Prostate gland (tissue), 2 donors: ENCODE data around the gene CTNND2. TPM values are rescaled to one million over a fixed set of nuclear protein-coding genes. Genes with fewer than 3 reads are reported as not detected.

ENCODE experiments used
- DNase-seq: peaks from one replicate; pipeline ENCODE4 v3.0.0-alpha.2; 2019; ENCODE audit warnings: low spot score
- H3K27ac ChIP-seq, 2 donors: fragments of 200-600 bp; sonication (generic); 2 replicates each; pipeline ENCODE4 v1.5.1; 2017 to 2019
- H3K27me3 ChIP-seq: fragments of 200-600 bp; sonication (generic); replicated peaks from 2 replicates; pipeline ENCODE4 v1.5.1; 2019; ENCODE audit not compliant: insufficient read depth
- H3K36me3 ChIP-seq, 2 donors: fragments of 200-600 bp; sonication (generic); 1 replicate in 1 of 2; 2 replicates in 1 of 2; pipeline versions ENCODE4 v1.5.1 to v1.8.1; 2017 to 2019
- H3K4me1 ChIP-seq: fragments of 200-600 bp; sonication (generic); replicated peaks from 2 replicates; pipeline ENCODE4 v1.5.1; 2019
- H3K4me3 ChIP-seq, 2 donors: fragments of 200-600 bp; sonication (generic); 2 replicates each; pipeline ENCODE4 v1.5.1; 2017 to 2019
- H3K9me3 ChIP-seq: fragments of 200-600 bp; sonication (generic); 2 replicates; pipeline ENCODE4 v1.5.1; 2017
- POLR2A ChIP-seq: fragments of 450-650 bp; IDR thresholded peaks from one replicate; pipeline ENCODE4 v1.6.1; 2016; ENCODE audit warnings: antibody characterized with exemption, mild to moderate bottlenecking
- POLR2AphosphoS5 ChIP-seq: sonication (generic); formaldehyde crosslinking; IDR thresholded peaks from one replicate; pipeline ENCODE4 v1.6.1; 2017; ENCODE audit warnings: antibody characterized with exemption
- WGBS: methylation state at CpG from one replicate; pipeline ENCODE4 v1.1.5; 2018; 5-methylcytosine and 5-hydroxymethylcytosine counted together
- intact Hi-C: fragments of 100-400 bp; cut with DNase I; formaldehyde crosslinking; loops from one replicate; pipeline ENCODE4 v1.14.2; 2022
- total RNA-seq, 2 donors: library from RNA; depleted of rRNA; stranded (reverse); fragments of >200 nt; gene quantifications; one replicate each; pipeline ENCODE4 v1.1.0, GENCODE V29; 2016
- TF ChIP-seq, protein P1 (sequence below), 4 experiments: fragments of 200-600 bp in 2 of 4; fragments of 450-650 bp in 2 of 4; sonication (generic) in 2 of 4; IDR thresholded peaks; 1 replicate in 3 of 4; 2 replicates in 1 of 4; pipeline ENCODE4 v1.5.1; 2016 to 2019; ENCODE audit warnings: antibody characterized with exemption in 4 of 4, mild to moderate bottlenecking in 2 of 4, moderate library complexity in 2 of 4

Gene CTNND2
- total RNA-seq, 2 donors from 2014 or later = 5.5 to 11.2 TPM

DNA sequence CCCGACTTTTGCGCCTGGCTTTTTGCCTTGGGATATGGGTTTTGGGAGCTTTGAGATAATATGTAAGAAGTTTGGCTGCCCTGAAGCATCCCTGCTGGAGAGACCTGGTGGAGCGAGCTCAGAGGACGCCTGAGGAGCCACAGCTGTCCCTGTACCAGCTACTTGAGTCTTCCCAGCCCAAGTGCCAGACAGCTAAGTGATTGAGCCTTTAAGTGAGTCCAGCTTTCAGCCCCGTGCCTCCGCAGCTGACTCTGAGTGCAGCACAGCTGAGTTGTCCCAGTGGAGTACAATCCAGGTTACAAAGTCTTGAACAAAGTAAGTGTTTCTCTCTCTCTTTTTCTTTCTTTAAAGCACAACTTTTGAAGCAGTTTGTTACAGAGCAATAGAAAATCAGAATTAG, 939.4 kb downstream of the CTNND2 start:
- no peak for DNase-seq
- no peaks in the 10 kb centered on the region for H3K9me3 ChIP-seq
- H3K27me3 ChIP-seq = no peaks in the 10 kb centered on the region
- H3K27ac ChIP-seq = no peak overlapping the region
- no peaks in the 10 kb centered on the region for H3K36me3 ChIP-seq
- H3K4me3 ChIP-seq = no peak overlapping the region
- H3K4me1 ChIP-seq = no peaks in the 10 kb centered on the region
- intact Hi-C loops = no loop called here
- TF ChIP-seq POLR2A (no peak), POLR2AphosphoS5 (no peak)
- TF ChIP-seq, protein P1, sequence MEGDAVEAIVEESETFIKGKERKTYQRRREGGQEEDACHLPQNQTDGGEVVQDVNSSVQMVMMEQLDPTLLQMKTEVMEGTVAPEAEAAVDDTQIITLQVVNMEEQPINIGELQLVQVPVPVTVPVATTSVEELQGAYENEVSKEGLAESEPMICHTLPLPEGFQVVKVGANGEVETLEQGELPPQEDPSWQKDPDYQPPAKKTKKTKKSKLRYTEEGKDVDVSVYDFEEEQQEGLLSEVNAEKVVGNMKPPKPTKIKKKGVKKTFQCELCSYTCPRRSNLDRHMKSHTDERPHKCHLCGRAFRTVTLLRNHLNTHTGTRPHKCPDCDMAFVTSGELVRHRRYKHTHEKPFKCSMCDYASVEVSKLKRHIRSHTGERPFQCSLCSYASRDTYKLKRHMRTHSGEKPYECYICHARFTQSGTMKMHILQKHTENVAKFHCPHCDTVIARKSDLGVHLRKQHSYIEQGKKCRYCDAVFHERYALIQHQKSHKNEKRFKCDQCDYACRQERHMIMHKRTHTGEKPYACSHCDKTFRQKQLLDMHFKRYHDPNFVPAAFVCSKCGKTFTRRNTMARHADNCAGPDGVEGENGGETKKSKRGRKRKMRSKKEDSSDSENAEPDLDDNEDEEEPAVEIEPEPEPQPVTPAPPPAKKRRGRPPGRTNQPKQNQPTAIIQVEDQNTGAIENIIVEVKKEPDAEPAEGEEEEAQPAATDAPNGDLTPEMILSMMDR (IDR thresholded peaks at IDR 0.05) = no peak
- 62% methylated on average over 6 of the region's 6 CpGs for WGBS

GRCh38 chr5:10958728-10959127, 945.5 kb downstream of the CTNND2 start:
- H3K4me3 ChIP-seq = no peak overlapping the region
- DNase-seq = no peak
- TF ChIP-seq, protein P1 (IDR thresholded peaks at IDR 0.05) = no peak
- no peak for TF ChIP-seq POLR2AphosphoS5
- TF ChIP-seq POLR2A = no peak
- no peak overlapping the region for H3K27ac ChIP-seq
- intact Hi-C loops = no loop called here
- no peaks in the 10 kb centered on the region for H3K27me3 ChIP-seq
- H3K36me3 ChIP-seq = no peaks in the 10 kb centered on the region
- H3K9me3 ChIP-seq = no peaks in the 10 kb centered on the region
- H3K4me1 ChIP-seq = no peaks in the 10 kb centered on the region

GRCh38 chr5:10949856-10950630, 954.2 kb downstream of the CTNND2 start:
- Histone ChIP-seq H3K36me3 (no peaks in the 10 kb centered on the region), H3K27ac (no peak overlapping the region), H3K4me1 (no peaks in the 10 kb centered on the region), H3K27me3 (peaks cover 3% of the 10 kb centered on the region), H3K4me3 (no peak overlapping the region), H3K9me3 (no peaks in the 10 kb centered on the region)
- WGBS = 91% methylated on average over 5 of the region's 5 CpGs
- intact Hi-C loops = no loop called here
- TF ChIP-seq, protein P1 (IDR thresholded peaks at IDR 0.05) = no peak
- DNase-seq = no peak

GRCh38 chr5:10946050-10946449, 958.2 kb downstream of the CTNND2 start:
- WGBS = 62% methylated on average over 4 of the region's 4 CpGs
- H3K36me3 ChIP-seq = no peaks in the 10 kb centered on the region
- H3K27me3 ChIP-seq = peaks cover 3% of the 10 kb centered on the region
- intact Hi-C loops = no loop called here
- TF ChIP-seq, protein P1 (IDR thresholded peaks at IDR 0.05) = no peak
- no peak for TF ChIP-seq POLR2A
- TF ChIP-seq POLR2AphosphoS5 = no peak
- no peak for DNase-seq
- no peaks in the 10 kb centered on the region for H3K4me1 ChIP-seq
- no peaks in the 10 kb centered on the region for H3K9me3 ChIP-seq
- no peak overlapping the region for H3K4me3 ChIP-seq
- H3K27ac ChIP-seq = no peak overlapping the region

DNA sequence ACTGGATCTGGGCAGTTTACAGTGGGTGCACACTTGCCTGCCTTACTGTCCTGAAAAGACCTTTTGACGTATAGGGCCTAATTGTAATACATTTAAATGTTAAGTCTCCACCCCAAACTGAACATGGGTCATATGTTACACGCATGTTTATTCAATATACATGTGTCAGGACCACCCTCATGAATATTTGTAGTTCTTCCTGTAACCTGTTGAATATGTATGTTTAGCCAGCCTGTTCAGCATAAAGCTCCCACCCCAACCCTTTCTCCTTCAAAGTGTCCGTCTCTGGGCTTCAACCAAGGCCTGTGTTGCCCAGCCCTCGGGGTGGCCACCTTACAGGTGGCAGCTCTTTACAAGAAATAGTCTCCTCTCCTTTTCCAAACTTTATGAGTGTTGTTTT, 962.3 kb downstream of the CTNND2 start:
- Histone ChIP-seq H3K27me3 (no peaks in the 10 kb centered on the region), H3K4me1 (no peaks in the 10 kb centered on the region), H3K36me3 (no peaks in the 10 kb centered on the region), H3K9me3 (no peaks in the 10 kb centered on the region), H3K27ac (no peak overlapping the region), H3K4me3 (no peak overlapping the region)
- TF ChIP-seq POLR2A (no peak), POLR2AphosphoS5 (no peak)
- TF ChIP-seq, protein P1 (IDR thresholded peaks at IDR 0.05) = no peak
- intact Hi-C loops = no loop called here
- 91% methylated on average over 4 of the region's 4 CpGs for WGBS
- no peak for DNase-seq
